Measurements from ENCODE around the gene CYFIP1.

CYFIP1 gene

DNA sequence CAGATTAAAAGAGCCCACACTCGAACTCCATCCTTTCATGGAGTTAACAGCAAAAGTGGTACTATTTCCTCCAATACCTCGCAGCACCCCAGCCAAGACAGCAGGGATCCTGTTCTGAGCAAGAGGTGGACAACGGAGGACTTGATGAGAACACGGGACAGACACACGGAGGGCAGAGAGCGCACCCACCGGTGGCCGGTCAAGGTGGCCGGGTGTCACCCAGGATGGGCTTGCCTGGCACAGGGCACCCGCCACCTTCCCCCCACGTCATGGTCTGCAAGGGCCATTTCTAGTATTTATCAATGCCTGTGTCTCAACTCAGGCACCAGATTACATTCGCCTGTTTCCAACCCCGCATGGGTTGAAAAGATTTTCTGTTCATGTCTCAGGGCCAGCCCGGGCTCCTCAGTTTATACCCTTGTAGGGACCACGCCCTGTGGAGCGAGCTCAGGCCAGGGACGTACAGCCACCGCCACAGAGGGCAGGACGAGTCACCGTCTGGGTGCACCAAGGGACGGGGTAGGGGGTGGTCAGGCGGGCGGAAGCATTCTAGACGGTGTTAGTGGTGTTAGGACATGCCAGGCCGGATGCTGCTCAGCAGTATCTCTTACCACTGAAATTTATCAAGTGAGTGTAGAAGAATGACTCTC is 64.2 kb downstream of the CYFIP1 start:
- DNase-seq, result no peak

DNA sequence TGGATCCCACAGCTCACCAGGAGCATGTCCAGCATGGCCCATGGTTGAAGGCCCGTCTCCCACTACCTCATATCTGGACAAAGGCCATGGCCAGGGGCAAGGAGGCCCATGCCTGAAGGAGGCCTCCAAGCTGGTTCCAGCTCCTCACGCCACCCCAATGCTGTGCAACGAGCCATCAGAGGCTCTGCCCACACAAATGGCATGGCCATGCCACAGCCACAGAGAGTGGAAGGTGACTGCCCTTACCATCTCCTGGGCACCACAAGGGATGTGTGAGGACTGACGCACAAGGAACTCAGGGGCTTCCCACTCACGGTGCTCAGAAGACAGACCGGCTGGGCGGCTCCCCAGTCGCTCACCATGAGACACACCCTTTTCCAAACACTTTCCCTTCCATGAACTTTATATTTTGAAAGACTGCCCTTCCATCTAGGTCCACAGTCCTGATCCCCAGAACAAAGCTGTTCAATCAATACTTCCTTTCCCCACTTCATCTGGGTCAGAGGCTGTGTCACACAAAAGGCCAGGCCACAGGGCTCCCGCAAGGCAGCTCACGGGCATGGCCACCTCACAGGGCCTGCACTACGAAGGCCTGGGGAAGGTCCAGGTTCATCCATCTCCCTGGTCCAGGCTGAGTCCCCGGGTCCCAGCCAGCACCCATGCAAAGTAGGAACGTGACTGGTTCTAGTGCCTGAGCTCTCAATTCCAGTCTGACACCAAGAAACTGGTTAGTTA is 66.4 kb downstream of the CYFIP1 start:
- no peak for DNase-seq

- DNase-seq, result no peak
Measured at GRCh38 chr15:22912256-22912655, 67.9 kb downstream of the CYFIP1 start.

- DNase-seq, result no peak
Measured at GRCh38 chr15:22911306-22911705, 68.9 kb downstream of the CYFIP1 start.

- no peak for DNase-seq
Measured at GRCh38 chr15:22908830-22909229, 71.3 kb downstream of the CYFIP1 start.

DNA sequence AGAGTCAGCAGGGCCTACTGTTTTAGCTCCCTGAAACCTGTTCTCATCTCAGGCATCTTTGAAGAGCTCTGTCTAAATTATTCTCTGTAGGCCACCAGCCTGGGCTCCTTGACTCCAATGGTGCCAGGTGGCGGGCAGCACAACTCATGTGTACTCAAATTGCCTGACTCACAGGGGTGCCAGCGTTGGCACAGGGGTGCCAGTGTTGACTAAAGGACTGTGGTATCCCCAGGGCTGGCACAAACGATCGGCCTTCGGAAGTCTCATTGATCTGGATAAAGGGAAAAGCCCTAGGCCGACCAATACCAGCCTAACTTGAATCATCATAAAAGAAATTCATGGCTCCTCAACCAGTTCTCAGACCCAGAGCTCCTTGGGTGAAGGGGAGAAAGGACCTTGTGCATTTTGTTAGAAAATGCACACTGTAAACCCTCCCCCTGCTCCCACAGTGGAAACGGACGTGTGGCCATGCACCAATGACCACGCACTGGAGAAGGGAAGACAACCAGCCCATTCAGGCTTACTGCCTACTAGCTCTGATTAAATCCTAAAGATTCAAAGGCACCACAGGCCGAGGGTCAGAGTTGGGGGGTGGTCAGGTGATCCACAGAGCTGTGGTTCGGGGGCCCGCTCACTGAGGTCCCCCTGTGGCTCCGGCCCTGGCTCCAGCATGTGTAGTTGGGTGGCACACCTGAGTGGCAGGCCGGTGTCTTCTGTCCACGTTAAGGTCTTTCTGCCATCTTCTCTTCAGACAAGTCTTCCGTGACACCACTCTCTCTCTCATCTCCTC is 72.8 kb downstream of the CYFIP1 start:
- no peak for DNase-seq

- DNase-seq, result no peak
Measured at GRCh38 chr15:22904736-22905135, 75.4 kb downstream of the CYFIP1 start.

GRCh38 chr15:22903961-22904534 is 76.1 kb downstream of the CYFIP1 start:
- DNase-seq, result no peak

DNA sequence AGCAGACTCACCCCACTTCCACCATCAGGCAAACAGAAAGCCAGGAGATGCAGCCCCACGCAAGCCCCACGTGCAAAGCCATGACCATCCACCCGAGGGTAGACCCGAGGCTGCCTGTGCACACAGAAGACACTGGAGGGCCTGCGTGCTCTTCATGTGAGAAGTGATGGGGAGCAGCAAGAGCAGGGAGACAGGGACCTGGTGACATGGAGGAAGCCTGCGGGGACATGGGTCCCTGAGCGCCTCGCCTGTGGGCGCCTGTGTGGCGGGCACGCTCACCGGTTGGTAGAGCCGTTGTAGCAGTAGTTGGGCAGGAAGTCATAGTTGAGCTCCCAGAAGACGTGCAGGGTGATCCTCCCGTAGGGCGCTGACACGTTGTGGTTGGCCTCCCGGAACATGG is 76.7 kb downstream of the CYFIP1 start:
- no peak for DNase-seq

- DNase-seq, result no peak
Measured at GRCh38 chr15:22902981-22903380, 77.2 kb downstream of the CYFIP1 start.

- DNase-seq, result no peak
Measured at GRCh38 chr15:22902578-22902977, 77.6 kb downstream of the CYFIP1 start.

- DNase-seq, result no peak
Measured at GRCh38 chr15:22902046-22902445, 78.1 kb downstream of the CYFIP1 start.

GRCh38 chr15:22895465-22896190 is 84.5 kb downstream of the CYFIP1 start:
- no peak for DNase-seq

- no peak for DNase-seq
Measured at GRCh38 chr15:22893881-22894280, 86.3 kb downstream of the CYFIP1 start.

DNA sequence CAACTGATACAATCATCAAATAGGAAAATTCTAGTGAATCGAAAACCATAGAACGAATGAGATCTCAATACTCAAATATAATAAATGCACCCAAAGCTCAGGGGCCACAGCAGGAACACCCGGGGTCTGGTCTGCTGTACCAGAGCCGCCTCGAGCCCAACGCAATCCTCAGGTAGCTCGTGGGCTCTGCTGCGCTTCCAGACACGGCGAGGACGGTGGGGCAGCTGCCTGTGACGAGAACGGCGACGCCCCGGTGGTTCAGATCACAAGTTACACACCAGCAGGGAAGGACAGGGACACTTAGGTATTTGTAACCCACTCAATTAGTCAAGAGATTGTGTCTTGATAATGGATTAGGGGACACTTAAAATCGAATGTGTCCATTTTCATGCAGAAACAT is 87.1 kb downstream of the CYFIP1 start:
- no peak for DNase-seq

DNA sequence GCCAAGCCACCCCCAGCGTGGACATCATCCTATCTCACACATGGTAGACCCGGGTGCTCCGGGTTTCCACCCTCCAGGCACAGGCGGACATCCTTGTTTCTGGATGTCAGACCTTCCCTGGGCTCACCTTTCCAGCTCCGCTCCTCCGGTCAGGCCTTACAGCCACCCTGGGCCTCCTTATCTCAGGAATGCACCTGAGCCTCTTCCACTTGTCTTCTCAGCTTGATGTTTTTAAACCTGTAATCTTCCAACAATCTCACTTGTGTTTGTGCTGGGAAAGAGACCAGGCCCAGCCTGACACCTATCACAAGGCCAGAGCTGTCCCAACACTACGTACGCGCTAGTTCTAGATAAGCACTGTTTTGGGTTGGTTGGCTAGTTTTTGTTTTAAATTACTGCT is 87.8 kb downstream of the CYFIP1 start:
- DNase-seq, result no peak

GRCh38 chr15:22891426-22892210 is 88.5 kb downstream of the CYFIP1 start:
- DNase-seq, result no peak

GRCh38 chr15:22890296-22890695 is 89.9 kb downstream of the CYFIP1 start:
- no peak for DNase-seq

DNA sequence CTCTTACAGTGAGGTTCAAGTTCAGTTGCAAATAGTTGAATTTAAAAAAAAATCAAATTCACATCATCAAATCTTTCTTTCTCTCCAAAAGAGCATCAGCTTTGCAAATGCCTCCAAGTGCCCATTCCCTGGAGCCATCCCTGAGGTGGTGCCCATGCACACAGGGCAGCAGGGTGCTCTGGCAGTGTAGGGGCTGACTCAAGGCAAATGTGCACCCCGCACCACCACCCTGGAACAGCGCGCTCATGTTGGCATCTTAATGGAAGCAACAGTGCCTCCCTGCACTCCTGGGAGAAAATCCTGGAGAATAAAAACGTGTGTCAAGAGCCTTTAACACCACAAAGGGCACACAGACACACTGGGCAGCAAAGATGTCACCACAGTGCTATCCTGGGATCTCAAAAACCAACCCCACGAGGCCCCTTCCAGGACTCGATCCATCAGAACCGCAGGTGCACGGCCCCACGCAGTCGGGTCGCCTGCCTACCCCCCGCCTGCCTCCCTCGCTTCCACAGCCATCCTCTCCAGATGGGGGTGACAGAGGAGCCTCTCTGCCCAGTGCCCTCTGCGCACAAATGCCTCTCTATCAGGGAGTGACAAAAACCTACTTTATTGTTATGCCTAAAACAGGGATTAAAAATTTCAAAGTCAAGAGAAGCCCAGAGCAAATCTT is 90.9 kb downstream of the CYFIP1 start:
- DNase-seq, result no peak

DNA sequence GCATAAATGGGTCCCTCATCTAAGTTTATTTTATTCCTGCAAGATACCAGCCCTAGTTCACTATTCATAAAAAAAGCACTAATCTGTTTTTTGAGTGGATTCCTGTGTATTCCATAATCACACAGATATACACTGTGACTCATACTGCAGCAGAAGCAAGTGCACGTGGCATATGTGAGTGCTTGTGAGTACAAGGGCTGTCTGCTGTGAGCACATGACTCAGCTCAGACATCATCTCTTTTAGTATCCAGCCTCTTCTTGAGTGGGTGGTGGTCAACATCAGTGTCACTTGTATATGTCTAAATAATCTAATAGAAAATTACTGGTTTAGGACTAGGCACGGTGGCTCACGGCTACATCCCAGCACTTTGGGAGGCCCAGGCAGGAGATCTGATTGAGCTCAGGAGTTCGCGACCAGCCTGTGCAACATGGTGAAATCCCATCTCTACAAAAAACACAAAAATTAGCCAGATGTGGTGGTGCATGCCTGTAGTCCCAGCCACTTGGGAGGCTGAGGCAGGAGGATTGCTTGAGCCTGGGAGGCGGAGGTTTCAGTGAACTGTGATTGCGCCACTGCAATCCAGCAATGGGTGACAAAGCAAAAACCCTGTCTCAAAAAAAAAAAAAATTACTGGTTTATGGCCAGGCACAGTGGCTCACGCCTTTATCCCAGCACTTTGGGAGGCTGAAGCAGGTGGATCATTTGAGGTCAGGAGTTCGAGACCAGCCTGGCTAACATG is 91.9 kb downstream of the CYFIP1 start:
- no peak for DNase-seq

Measured in activated CD4-positive, alpha-beta T cell treated with anti-CD3 and anti-CD28 coated beads for 1 hour (primary cell).